ENCODE measurements around the gene VPS54. TPM values are rescaled to one million over a fixed set of nuclear protein-coding genes. Genes with fewer than 3 reads are reported as not detected.

The VPS54 gene
- total RNA-seq, 1 donor from 2014 or later = 17.7 TPM

- Histone ChIP-seq H3K27me3 (ENCODE audit: control insufficient read depth, insufficient read depth, low read length) (no peaks in the 10 kb centered on the region), H3K36me3 (ENCODE audit: control insufficient read depth, insufficient read depth, low read length) (no peaks in the 10 kb centered on the region)
Observed at GRCh38 chr2:63914311-63914710, 104.9 kb downstream of the VPS54 start.

GRCh38 chr2:63903003-63903402, 116.2 kb downstream of the VPS54 start:
- Histone ChIP-seq H3K4me3 (ENCODE audit: low read depth, low read length) (no peak overlapping the region), H3K36me3 (ENCODE audit: control insufficient read depth, insufficient read depth, low read length) (peaks cover 1% of the 10 kb centered on the region), H3K27me3 (ENCODE audit: control insufficient read depth, insufficient read depth, low read length) (no peaks in the 10 kb centered on the region)
- TF ChIP-seq CTCF (IDR thresholded peaks at IDR 0.05; ENCODE audit: insufficient read depth, low read length, poor library complexity, severe bottlenecking) = no peak
- no peak for DNase-seq (ENCODE audit: low read depth)

More at GRCh38 chr2:63914311-63914710, 104.9 kb downstream of the VPS54 start:
- no peak for TF ChIP-seq CTCF (IDR thresholded peaks at IDR 0.05; ENCODE audit: insufficient read depth, low read length, poor library complexity, severe bottlenecking)
- no peak overlapping the region for H3K4me3 ChIP-seq (ENCODE audit: low read depth, low read length)
- DNase-seq (ENCODE audit: low read depth) = no peak

GRCh38 chr2:63902149-63902548, 117.1 kb downstream of the VPS54 start:
- no peak for TF ChIP-seq CTCF (IDR thresholded peaks at IDR 0.05; ENCODE audit: insufficient read depth, low read length, poor library complexity, severe bottlenecking)
- H3K36me3 ChIP-seq (ENCODE audit: control insufficient read depth, insufficient read depth, low read length) = peaks cover 1% of the 10 kb centered on the region

GRCh38 chr2:63899639-63900038, 119.6 kb downstream of the VPS54 start:
- no peak for DNase-seq (ENCODE audit: low read depth)
- H3K4me3 ChIP-seq (ENCODE audit: low read depth, low read length) = no peak overlapping the region
- TF ChIP-seq CTCF (IDR thresholded peaks at IDR 0.05; ENCODE audit: insufficient read depth, low read length, poor library complexity, severe bottlenecking) = no peak
- peaks cover 1% of the 10 kb centered on the region for H3K36me3 ChIP-seq (ENCODE audit: control insufficient read depth, insufficient read depth, low read length)
- no peaks in the 10 kb centered on the region for H3K27me3 ChIP-seq (ENCODE audit: control insufficient read depth, insufficient read depth, low read length)

More at GRCh38 chr2:63902149-63902548, 117.1 kb downstream of the VPS54 start:
- Histone ChIP-seq H3K4me3 (ENCODE audit: low read depth, low read length) (no peak overlapping the region), H3K27me3 (ENCODE audit: control insufficient read depth, insufficient read depth, low read length) (no peaks in the 10 kb centered on the region)
- no peak for DNase-seq (ENCODE audit: low read depth)

GRCh38 chr2:63898839-63899238, 120.4 kb downstream of the VPS54 start:
- no peak for DNase-seq (ENCODE audit: low read depth)
- no peak for TF ChIP-seq CTCF (IDR thresholded peaks at IDR 0.05; ENCODE audit: insufficient read depth, low read length, poor library complexity, severe bottlenecking)
- Histone ChIP-seq H3K36me3 (ENCODE audit: control insufficient read depth, insufficient read depth, low read length) (peaks cover 1% of the 10 kb centered on the region), H3K4me3 (ENCODE audit: low read depth, low read length) (no peak overlapping the region), H3K27me3 (ENCODE audit: control insufficient read depth, insufficient read depth, low read length) (no peaks in the 10 kb centered on the region)

- H3K27me3 ChIP-seq (ENCODE audit: control insufficient read depth, insufficient read depth, low read length) = no peaks in the 10 kb centered on the region
- DNase-seq (ENCODE audit: low read depth) = no peak
- H3K36me3 ChIP-seq (ENCODE audit: control insufficient read depth, insufficient read depth, low read length) = no peaks in the 10 kb centered on the region
- no peak overlapping the region for H3K4me3 ChIP-seq (ENCODE audit: low read depth, low read length)
- no peak for TF ChIP-seq CTCF (IDR thresholded peaks at IDR 0.05; ENCODE audit: insufficient read depth, low read length, poor library complexity, severe bottlenecking)
Observed at GRCh38 chr2:63894167-63894566, 125.1 kb downstream of the VPS54 start.

All from kidney epithelial cell (primary cell).